ENCODE results near the gene POMC.
"Not testable (repeated sequence)": the region's sequence is repeated elsewhere in the genome, so short reads cannot be mapped to it uniquely, and the experiment has no call there.

Gene POMC

GRCh38 chr2:25215232-25215631, 46.9 kb upstream of the POMC start:
- TF ChIP-seq, protein P1, sequence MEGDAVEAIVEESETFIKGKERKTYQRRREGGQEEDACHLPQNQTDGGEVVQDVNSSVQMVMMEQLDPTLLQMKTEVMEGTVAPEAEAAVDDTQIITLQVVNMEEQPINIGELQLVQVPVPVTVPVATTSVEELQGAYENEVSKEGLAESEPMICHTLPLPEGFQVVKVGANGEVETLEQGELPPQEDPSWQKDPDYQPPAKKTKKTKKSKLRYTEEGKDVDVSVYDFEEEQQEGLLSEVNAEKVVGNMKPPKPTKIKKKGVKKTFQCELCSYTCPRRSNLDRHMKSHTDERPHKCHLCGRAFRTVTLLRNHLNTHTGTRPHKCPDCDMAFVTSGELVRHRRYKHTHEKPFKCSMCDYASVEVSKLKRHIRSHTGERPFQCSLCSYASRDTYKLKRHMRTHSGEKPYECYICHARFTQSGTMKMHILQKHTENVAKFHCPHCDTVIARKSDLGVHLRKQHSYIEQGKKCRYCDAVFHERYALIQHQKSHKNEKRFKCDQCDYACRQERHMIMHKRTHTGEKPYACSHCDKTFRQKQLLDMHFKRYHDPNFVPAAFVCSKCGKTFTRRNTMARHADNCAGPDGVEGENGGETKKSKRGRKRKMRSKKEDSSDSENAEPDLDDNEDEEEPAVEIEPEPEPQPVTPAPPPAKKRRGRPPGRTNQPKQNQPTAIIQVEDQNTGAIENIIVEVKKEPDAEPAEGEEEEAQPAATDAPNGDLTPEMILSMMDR (IDR thresholded peaks at IDR 0.05; ENCODE audit: insufficient read depth, low read length, poor library complexity, severe bottlenecking) = no peak
- TF ChIP-seq EZH2phosphoT487 (conservative IDR thresholded peaks at IDR 0.05; ENCODE audit: low read length) = no peak
- Histone ChIP-seq H3K4me3 (ENCODE audit: insufficient read depth, low read length, poor library complexity, severe bottlenecking) (no peak overlapping the region), H2AFZ (ENCODE audit: low read depth, low read length, severe bottlenecking) (no peak overlapping the region), H3K27me3 (ENCODE audit: low read length) (no peaks in the 10 kb centered on the region), H3K4me2 (ENCODE audit: low read depth, low read length, poor library complexity, severe bottlenecking) (no peak overlapping the region), H4K20me1 (ENCODE audit: low read depth, low read length) (no peaks in the 10 kb centered on the region), H3K36me3 (ENCODE audit: low read length) (no peaks in the 10 kb centered on the region), H3K9me3 (ENCODE audit: insufficient read depth, low read length) (no peaks in the 10 kb centered on the region), H3F3A (ENCODE audit: insufficient read depth) (peaks cover 16% of the 10 kb centered on the region; the same call in 1 of the 2 replicates), H3K79me2 (ENCODE audit: insufficient read depth, low read length) (no peaks in the 10 kb centered on the region), H3K9me2 (replicated peaks; ENCODE audit: insufficient read depth, low read length) (no peaks in the 10 kb centered on the region), H3K9ac (ENCODE audit: low read length) (no peak overlapping the region), H3K27ac (ENCODE audit: low read depth, low read length) (no peak overlapping the region)

- H3K36me3 ChIP-seq (ENCODE audit: low read length) = no peaks in the 10 kb centered on the region
- no peak overlapping the region for H2AFZ ChIP-seq (ENCODE audit: low read depth, low read length, severe bottlenecking)
- no peaks in the 10 kb centered on the region for H3K27me3 ChIP-seq (ENCODE audit: low read length)
- no peak overlapping the region for H3K4me3 ChIP-seq (ENCODE audit: insufficient read depth, low read length, poor library complexity, severe bottlenecking)
- no peaks in the 10 kb centered on the region for H4K20me1 ChIP-seq (ENCODE audit: low read depth, low read length)
- no peak overlapping the region for H3K4me2 ChIP-seq (ENCODE audit: low read depth, low read length, poor library complexity, severe bottlenecking)
- no peak overlapping the region for H3K27ac ChIP-seq (ENCODE audit: low read depth, low read length)
- no peaks in the 10 kb centered on the region for H3K79me2 ChIP-seq (ENCODE audit: insufficient read depth, low read length)
- no peaks in the 10 kb centered on the region for H3K9me3 ChIP-seq (ENCODE audit: insufficient read depth, low read length)
- H3F3A ChIP-seq (ENCODE audit: insufficient read depth) = peaks cover 22% of the 10 kb centered on the region; the same call in 1 of the 2 replicates
- no peak overlapping the region for H3K9ac ChIP-seq (ENCODE audit: low read length)
- no peaks in the 10 kb centered on the region for H3K9me2 ChIP-seq (replicated peaks; ENCODE audit: insufficient read depth, low read length)
- TF ChIP-seq, protein P1 (IDR thresholded peaks at IDR 0.05; ENCODE audit: insufficient read depth, low read length, poor library complexity, severe bottlenecking) = no peak
- no peak for TF ChIP-seq EZH2phosphoT487 (conservative IDR thresholded peaks at IDR 0.05; ENCODE audit: low read length)
These were observed 44.8 kb upstream of the POMC start for GRCh38 chr2:25213229-25213628.

GRCh38 chr2:25210923-25211322, 42.5 kb upstream of the POMC start:
- not testable (repeated sequence) for H3K27me3 ChIP-seq (ENCODE audit: low read length); H3K9ac ChIP-seq (ENCODE audit: low read length); H4K20me1 ChIP-seq (ENCODE audit: low read depth, low read length); H3K27ac ChIP-seq (ENCODE audit: low read depth, low read length); H2AFZ ChIP-seq (ENCODE audit: low read depth, low read length, severe bottlenecking); H3K36me3 ChIP-seq (ENCODE audit: low read length); H3K4me3 ChIP-seq (ENCODE audit: insufficient read depth, low read length, poor library complexity, severe bottlenecking); H3K4me2 ChIP-seq (ENCODE audit: low read depth, low read length, poor library complexity, severe bottlenecking); H3K79me2 ChIP-seq (ENCODE audit: insufficient read depth, low read length); H3K9me2 ChIP-seq (replicated peaks; ENCODE audit: insufficient read depth, low read length); H3K9me3 ChIP-seq (ENCODE audit: insufficient read depth, low read length)
- peaks cover 22% of the 10 kb centered on the region; the same call in 1 of the 2 replicates for H3F3A ChIP-seq (ENCODE audit: insufficient read depth)

DNA sequence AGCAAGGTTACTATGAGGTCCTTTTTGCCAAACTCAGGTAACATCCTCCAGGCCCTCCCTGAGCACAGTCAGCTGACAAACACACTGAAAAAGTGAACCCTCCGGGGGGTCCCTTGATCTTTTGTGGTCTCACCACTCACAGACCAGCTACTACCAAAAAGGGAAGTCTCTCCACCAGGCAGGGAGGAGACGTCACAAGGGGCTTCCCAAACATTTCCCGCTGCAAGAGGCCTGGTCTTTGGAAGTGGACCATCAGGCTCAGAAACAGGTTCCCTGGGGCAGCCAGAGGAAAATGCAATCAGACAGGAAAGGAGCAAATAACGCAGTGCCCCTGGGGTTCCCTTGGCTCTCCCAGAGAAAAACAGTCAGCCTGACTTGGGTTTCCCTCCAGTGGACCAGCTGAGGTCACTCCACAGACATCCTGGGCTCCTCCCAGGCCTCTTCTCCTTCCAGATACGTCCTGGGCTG, 38.7 kb upstream of the POMC start:
- no peak overlapping the region for H3K9ac ChIP-seq (ENCODE audit: low read length)

More for the DNA sequence above, 38.7 kb upstream of the POMC start:
- Histone ChIP-seq H3K79me2 (ENCODE audit: insufficient read depth, low read length) (no peaks in the 10 kb centered on the region), H3K27ac (ENCODE audit: low read depth, low read length) (no peak overlapping the region), H4K20me1 (ENCODE audit: low read depth, low read length) (no peaks in the 10 kb centered on the region), H3F3A (ENCODE audit: insufficient read depth) (peaks cover 9% of the 10 kb centered on the region; the same call in 1 of the 2 replicates), H3K36me3 (ENCODE audit: low read length) (no peaks in the 10 kb centered on the region), H3K4me2 (ENCODE audit: low read depth, low read length, poor library complexity, severe bottlenecking) (no peak overlapping the region), H3K9me2 (replicated peaks; ENCODE audit: insufficient read depth, low read length) (no peaks in the 10 kb centered on the region), H3K4me3 (ENCODE audit: insufficient read depth, low read length, poor library complexity, severe bottlenecking) (no peak overlapping the region), H2AFZ (ENCODE audit: low read depth, low read length, severe bottlenecking) (no peak overlapping the region), H3K9me3 (ENCODE audit: insufficient read depth, low read length) (no peaks in the 10 kb centered on the region), H3K27me3 (ENCODE audit: low read length) (no peaks in the 10 kb centered on the region)
- TF ChIP-seq, protein P1 (IDR thresholded peaks at IDR 0.05; ENCODE audit: insufficient read depth, low read length, poor library complexity, severe bottlenecking) = no peak
- no peak for TF ChIP-seq EZH2phosphoT487 (conservative IDR thresholded peaks at IDR 0.05; ENCODE audit: low read length)
